Measurements from ENCODE around the gene BRCA1. TPM values are rescaled to one million over a fixed set of nuclear protein-coding genes. Genes with fewer than 3 reads are reported as not detected.

Gene BRCA1
- total and polyA plus RNA-seq, 2 donors (not counting 1 experiment from before 2014, with no cell fraction given): 2.4 to 7.2 TPM

DNA sequence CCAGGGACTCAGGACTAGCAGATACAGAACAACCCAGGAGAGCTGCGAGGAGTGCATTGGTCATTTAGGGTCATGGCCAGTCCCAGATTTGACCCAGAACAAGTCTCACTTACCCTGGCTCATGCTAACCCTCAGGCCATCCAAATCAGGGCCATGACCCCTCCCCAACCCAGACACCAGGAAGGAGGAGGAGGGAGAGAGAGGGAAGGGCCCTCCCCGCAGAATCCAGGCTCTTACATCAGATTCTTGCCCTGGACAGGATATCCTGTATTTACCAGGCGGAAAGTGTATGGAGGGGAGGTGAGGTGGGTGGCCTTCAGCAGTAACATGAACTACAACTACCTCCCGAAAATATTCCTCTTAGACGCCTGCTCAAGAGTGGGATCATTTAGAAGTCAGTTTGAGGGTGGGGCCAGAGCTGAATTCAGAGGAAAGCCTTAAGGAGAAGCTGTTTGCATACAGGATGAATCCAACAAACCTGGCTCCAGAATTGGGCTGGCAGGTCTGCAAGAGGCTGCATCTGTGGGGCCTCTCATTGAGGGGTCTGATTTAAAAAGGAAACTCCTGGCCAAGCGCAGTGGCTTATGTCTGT is 105.0 kb downstream of the BRCA1 start:
- Histone ChIP-seq H4K20me1 (ENCODE audit: control insufficient read depth, insufficient read depth, low read length, poor library complexity, severe bottlenecking) (no peaks in the 10 kb centered on the region), H3K79me2 (ENCODE audit: control insufficient read depth, insufficient read depth, low read length) (no peaks in the 10 kb centered on the region), H3K27ac (ENCODE audit: low read length in 2 of 2) (no peak overlapping the region), H2AFZ (ENCODE audit: insufficient read depth, low read depth, low read length, poor library complexity, severe bottlenecking) (no peak overlapping the region), H3K27me3 (replicated peaks in 1 of 4; ENCODE audit: control extremely low read depth in 1 of 4, control insufficient read depth in 3 of 4, insufficient read depth in 4 of 4, low read length in 3 of 4) (no peaks in the 10 kb centered on the region), H3K9me3 (ENCODE audit: control extremely low read depth in 1 of 3, control insufficient read depth in 2 of 3, insufficient read depth in 1 of 3, low read length in 2 of 3) (no peaks in the 10 kb centered on the region), H3K36me3 (replicated peaks in 1 of 2; ENCODE audit: control extremely low read depth in 1 of 2, control insufficient read depth in 1 of 2, extremely low read depth in 1 of 2, insufficient read depth in 2 of 2, low read length in 1 of 2) (no peaks in the 10 kb centered on the region), H3K9ac (ENCODE audit: low read length) (no peak overlapping the region), H3K4me1 (ENCODE audit: control insufficient read depth in 2 of 2, insufficient read depth in 2 of 2, low read length in 2 of 2) (peaks cover 9 to 27% of the 10 kb centered on the region in 2 donors), H3K4me2 (replicated peaks; ENCODE audit: low read depth, low read length, poor library complexity, severe bottlenecking) (no peak overlapping the region), H3K4me3 (ENCODE audit: control extremely low read depth in 1 of 5, extremely low read depth in 1 of 5, insufficient read depth in 1 of 5, low read depth in 2 of 5, low read length in 4 of 5) (no peak overlapping the region)
- Mint-ChIP-seq H3K4me1 (peaks cover 32% of the 10 kb centered on the region), H3K4me3 (peak overlapping the region; percentile 44), H3K27ac (peak overlapping the region; percentile 34), H3K27me3 (no peaks in the 10 kb centered on the region), H3K9me3 (ENCODE audit: insufficient read depth) (no peaks in the 10 kb centered on the region)
- intact Hi-C loops (cut with micrococcal nuclease): no loop called here
- 85% methylated on average over 2 of the region's 6 CpGs for WGBS (ENCODE audit: insufficient coverage)
- DNase-seq (no peak), ATAC-seq (ENCODE audit: low read depth) (no peak)
- ChIA-PET POLR2A (no interaction called here), CTCF (interaction anchor here (1.1 to 1.5 kb wide), 2 partner anchors 14 to 23 kb away, joined by 3 to 5 read pairs; partner anchors contain the start of gene IFI35)
- TF ChIP-seq EZH2 (IDR thresholded peaks at IDR 0.05; ENCODE audit: borderline replicate concordance, insufficient read depth, low read depth, low read length, poor library complexity, severe bottlenecking) (no peak), CTCF (IDR thresholded peaks at IDR 0.05) (no peak)

DNA sequence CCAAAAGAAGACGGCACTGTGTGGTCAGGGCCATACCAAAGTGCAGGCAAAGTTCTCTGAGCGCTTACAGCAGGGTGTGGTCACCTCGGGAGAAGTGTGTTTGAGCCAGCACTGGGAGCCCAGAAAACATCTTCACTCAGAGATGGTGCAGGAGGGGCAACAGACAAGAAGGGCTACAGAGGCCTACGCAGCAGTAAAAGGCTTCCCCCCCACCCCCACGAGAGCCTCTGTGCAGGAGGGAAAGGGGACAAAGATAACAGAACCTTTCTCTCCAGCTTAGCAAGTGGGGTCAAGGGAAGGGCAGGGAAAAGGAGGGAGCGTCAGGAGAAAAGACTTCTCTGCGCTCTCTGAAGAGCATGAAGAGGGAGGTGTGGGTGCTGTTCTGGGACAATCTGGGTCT is 105.7 kb downstream of the BRCA1 start:
- ATAC-seq (ENCODE audit: low read depth) (no peak), DNase-seq (no peak)
- H2AFZ ChIP-seq (ENCODE audit: insufficient read depth, low read depth, low read length, poor library complexity, severe bottlenecking): no peak overlapping the region
- Mint-ChIP-seq H3K27me3 (no peaks in the 10 kb centered on the region), H3K27ac (peak overlapping the region; percentile 34), H3K9me3 (ENCODE audit: insufficient read depth) (no peaks in the 10 kb centered on the region), H3K4me3 (peak overlapping the region; percentile 47), H3K4me1 (peaks cover 27% of the 10 kb centered on the region)
- WGBS (ENCODE audit: insufficient coverage): 79% methylated on average over 3 of the region's 7 CpGs
- no peak overlapping the region for H3K4me2 ChIP-seq (replicated peaks; ENCODE audit: low read depth, low read length, poor library complexity, severe bottlenecking)
- no peaks in the 10 kb centered on the region for H3K27me3 ChIP-seq (replicated peaks in 1 of 4; ENCODE audit: control extremely low read depth in 1 of 4, control insufficient read depth in 3 of 4, insufficient read depth in 4 of 4, low read length in 3 of 4)
- intact Hi-C loops (cut with micrococcal nuclease): no loop called here
- H3K9me3 ChIP-seq (ENCODE audit: control extremely low read depth in 1 of 3, control insufficient read depth in 2 of 3, insufficient read depth in 1 of 3, low read length in 2 of 3): no peaks in the 10 kb centered on the region
- no peaks in the 10 kb centered on the region for H4K20me1 ChIP-seq (ENCODE audit: control insufficient read depth, insufficient read depth, low read length, poor library complexity, severe bottlenecking)
- TF ChIP-seq CTCF (IDR thresholded peaks at IDR 0.05) (no peak), EZH2 (IDR thresholded peaks at IDR 0.05; ENCODE audit: borderline replicate concordance, insufficient read depth, low read depth, low read length, poor library complexity, severe bottlenecking) (no peak)
- H3K36me3 ChIP-seq (replicated peaks in 1 of 2; ENCODE audit: control extremely low read depth in 1 of 2, control insufficient read depth in 1 of 2, extremely low read depth in 1 of 2, insufficient read depth in 2 of 2, low read length in 1 of 2): no peaks in the 10 kb centered on the region
- CTCF ChIA-PET: interaction anchor here (0.6 kb wide), 1 partner anchor 80 kb away, joined by 4 read pairs; no protein-coding TSS in a partner anchor
- H3K79me2 ChIP-seq (ENCODE audit: control insufficient read depth, insufficient read depth, low read length): no peaks in the 10 kb centered on the region
- peaks cover 9 to 22% of the 10 kb centered on the region in 2 donors for H3K4me1 ChIP-seq (ENCODE audit: control insufficient read depth in 2 of 2, insufficient read depth in 2 of 2, low read length in 2 of 2)
- no peak overlapping the region for H3K9ac ChIP-seq (ENCODE audit: low read length)
- POLR2A ChIA-PET: no interaction called here
- H3K27ac ChIP-seq (ENCODE audit: low read length in 2 of 2): no peak overlapping the region
- H3K4me3 ChIP-seq (ENCODE audit: control extremely low read depth in 1 of 5, extremely low read depth in 1 of 5, insufficient read depth in 1 of 5, low read depth in 2 of 5, low read length in 4 of 5): no peak overlapping the region
